GM12872 (cell line): ENCODE results near the gene PPP1R16B.

Experiments used
- TF ChIP-seq, protein P1 (sequence below): IDR thresholded peaks from 3 replicates; pipeline ENCODE4 v1.5.1; 2011; ENCODE audit warnings: low read depth, mild to moderate bottlenecking, low read length, moderate library complexity; ENCODE audit not compliant: insufficient read depth

The PPP1R16B gene

GRCh38 chr20:38798266-38798665 lies 7.2 kb upstream of the PPP1R16B start:
- TF ChIP-seq, protein P1, sequence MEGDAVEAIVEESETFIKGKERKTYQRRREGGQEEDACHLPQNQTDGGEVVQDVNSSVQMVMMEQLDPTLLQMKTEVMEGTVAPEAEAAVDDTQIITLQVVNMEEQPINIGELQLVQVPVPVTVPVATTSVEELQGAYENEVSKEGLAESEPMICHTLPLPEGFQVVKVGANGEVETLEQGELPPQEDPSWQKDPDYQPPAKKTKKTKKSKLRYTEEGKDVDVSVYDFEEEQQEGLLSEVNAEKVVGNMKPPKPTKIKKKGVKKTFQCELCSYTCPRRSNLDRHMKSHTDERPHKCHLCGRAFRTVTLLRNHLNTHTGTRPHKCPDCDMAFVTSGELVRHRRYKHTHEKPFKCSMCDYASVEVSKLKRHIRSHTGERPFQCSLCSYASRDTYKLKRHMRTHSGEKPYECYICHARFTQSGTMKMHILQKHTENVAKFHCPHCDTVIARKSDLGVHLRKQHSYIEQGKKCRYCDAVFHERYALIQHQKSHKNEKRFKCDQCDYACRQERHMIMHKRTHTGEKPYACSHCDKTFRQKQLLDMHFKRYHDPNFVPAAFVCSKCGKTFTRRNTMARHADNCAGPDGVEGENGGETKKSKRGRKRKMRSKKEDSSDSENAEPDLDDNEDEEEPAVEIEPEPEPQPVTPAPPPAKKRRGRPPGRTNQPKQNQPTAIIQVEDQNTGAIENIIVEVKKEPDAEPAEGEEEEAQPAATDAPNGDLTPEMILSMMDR, result no peak

- TF ChIP-seq, protein P1, result no peak
Measured at GRCh38 chr20:38799203-38799602, 6.3 kb upstream of the PPP1R16B start.

DNA sequence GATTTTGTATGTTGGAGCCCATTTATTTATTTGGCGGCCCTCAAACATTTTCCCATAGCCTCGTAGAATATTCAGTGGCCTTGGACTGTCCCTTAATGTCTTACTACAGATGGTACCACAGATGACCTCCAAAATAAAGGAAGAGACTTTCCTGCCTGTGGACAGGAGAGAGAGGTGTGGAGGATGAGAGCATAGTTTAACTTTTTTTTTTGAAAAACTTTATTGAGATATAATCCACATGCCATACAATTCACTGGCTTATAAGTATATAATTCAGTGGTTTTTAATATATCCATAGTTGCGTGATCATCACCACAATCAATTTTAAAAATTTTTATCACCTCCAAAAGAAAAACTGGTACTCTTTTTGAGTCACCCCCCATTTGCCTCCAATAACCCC lies 4.6 kb upstream of the PPP1R16B start:
- TF ChIP-seq, protein P1, result no peak

DNA sequence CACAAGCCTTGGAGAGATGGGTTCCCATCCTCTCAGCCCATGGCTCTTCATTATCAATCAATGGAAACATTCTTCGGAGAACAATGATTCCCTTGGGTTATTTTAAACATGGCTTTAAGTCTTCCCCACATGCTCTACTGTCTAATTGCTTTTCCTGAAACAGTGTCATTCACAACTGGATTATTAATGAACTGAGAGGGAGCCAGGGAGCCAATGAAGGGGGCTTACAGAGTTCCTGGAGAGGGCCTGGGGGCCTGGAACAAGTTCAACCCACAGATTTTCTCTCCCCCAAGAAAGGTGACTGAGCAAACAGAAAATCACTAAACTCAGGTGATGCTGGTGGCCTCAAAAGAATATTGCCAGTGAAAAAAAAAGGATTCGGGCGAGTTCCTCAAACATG lies 1.3 kb upstream of the PPP1R16B start:
- TF ChIP-seq, protein P1, result no peak

- TF ChIP-seq, protein P1, result no peak
Measured at GRCh38 chr20:38804682-38805501, 605 bp upstream of the PPP1R16B start.

- TF ChIP-seq, protein P1, result peak; percentile 33; the same call in 1 of the 3 replicates
Measured at GRCh38 chr20:38805958-38806854, 709 bp downstream of the PPP1R16B start.

GRCh38 chr20:38806855-38807655 lies 1.6 kb downstream of the PPP1R16B start:
- TF ChIP-seq, protein P1, result no peak
